WERI-Rb-1 (cell line): ENCODE results near the gene PEAK1.

Experiments used
- DNase-seq: peaks from one replicate; pipeline ENCODE4 v3.0.0-alpha.2; 2020
- H3K27ac ChIP-seq: fragments of 250-450 bp; sonication (Bioruptor Pico); 2 replicates; pipeline ENCODE4 v1.5.1; 2020; ENCODE audit warnings: mild to moderate bottlenecking, moderate library complexity
- H3K27me3 ChIP-seq: fragments of 250-450 bp; sonication (Bioruptor Pico); 2 replicates; pipeline ENCODE4 v1.5.1; 2021; ENCODE audit warnings: mild to moderate bottlenecking, low read depth, moderate library complexity; ENCODE audit not compliant: insufficient read depth, severe bottlenecking
- H3K36me3 ChIP-seq: fragments of 250-450 bp; sonication (Bioruptor Pico); 2 replicates; pipeline ENCODE4 v1.5.1; 2020; ENCODE audit warnings: mild to moderate bottlenecking, moderate library complexity
- H3K4me3 ChIP-seq: 2 replicates; pipeline ENCODE4 v1.5.1; 2011; ENCODE audit warnings: low read depth, mild to moderate bottlenecking, control low read depth, low read length
- H3K9me3 ChIP-seq: fragments of 250-450 bp; sonication (Bioruptor Pico); 2 replicates; pipeline ENCODE4 v1.5.1; 2021; ENCODE audit warnings: mild to moderate bottlenecking, moderate library complexity; ENCODE audit not compliant: severe bottlenecking
- TF ChIP-seq, protein P1 (sequence below): IDR thresholded peaks from 2 replicates; pipeline ENCODE4 v1.5.1; 2011; ENCODE audit warnings: low read depth, mild to moderate bottlenecking, control low read depth, inconsistent platforms, low read length

Gene PEAK1

DNA sequence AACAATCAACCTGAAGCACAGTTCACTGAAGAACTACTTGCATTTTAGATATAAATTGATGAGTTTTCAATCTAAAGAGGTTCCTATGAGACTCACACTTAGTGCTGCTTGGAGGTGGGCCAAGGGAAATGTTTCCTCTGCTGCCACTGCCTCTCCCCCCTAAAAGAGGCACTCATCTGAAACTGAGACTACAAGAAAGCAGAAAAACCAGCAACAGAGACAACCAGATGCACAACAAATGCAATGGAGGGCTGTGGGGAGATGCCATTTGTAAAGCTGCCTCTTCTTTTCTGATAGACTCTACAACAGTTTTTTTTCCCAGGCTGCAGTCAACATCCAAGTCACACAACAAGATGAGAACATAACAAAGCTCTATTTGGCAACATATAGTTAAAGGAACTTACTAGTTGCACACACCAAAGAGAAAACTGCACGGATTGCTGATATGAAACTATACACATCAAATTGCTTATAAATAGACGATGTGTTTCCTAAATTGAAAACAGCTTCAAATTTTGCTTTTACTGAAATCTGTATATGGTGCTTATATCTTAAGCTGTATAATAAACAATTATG, 360.0 kb downstream of the PEAK1 start:
- peaks cover 9% of the 10 kb centered on the region for H3K36me3 ChIP-seq
- no peaks in the 10 kb centered on the region for H3K27me3 ChIP-seq
- TF ChIP-seq, protein P1, sequence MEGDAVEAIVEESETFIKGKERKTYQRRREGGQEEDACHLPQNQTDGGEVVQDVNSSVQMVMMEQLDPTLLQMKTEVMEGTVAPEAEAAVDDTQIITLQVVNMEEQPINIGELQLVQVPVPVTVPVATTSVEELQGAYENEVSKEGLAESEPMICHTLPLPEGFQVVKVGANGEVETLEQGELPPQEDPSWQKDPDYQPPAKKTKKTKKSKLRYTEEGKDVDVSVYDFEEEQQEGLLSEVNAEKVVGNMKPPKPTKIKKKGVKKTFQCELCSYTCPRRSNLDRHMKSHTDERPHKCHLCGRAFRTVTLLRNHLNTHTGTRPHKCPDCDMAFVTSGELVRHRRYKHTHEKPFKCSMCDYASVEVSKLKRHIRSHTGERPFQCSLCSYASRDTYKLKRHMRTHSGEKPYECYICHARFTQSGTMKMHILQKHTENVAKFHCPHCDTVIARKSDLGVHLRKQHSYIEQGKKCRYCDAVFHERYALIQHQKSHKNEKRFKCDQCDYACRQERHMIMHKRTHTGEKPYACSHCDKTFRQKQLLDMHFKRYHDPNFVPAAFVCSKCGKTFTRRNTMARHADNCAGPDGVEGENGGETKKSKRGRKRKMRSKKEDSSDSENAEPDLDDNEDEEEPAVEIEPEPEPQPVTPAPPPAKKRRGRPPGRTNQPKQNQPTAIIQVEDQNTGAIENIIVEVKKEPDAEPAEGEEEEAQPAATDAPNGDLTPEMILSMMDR, result no peak
- H3K9me3 ChIP-seq, result no peaks in the 10 kb centered on the region
- no peak overlapping the region for H3K4me3 ChIP-seq
- H3K27ac ChIP-seq, result no peak overlapping the region
- no peak for DNase-seq

DNA sequence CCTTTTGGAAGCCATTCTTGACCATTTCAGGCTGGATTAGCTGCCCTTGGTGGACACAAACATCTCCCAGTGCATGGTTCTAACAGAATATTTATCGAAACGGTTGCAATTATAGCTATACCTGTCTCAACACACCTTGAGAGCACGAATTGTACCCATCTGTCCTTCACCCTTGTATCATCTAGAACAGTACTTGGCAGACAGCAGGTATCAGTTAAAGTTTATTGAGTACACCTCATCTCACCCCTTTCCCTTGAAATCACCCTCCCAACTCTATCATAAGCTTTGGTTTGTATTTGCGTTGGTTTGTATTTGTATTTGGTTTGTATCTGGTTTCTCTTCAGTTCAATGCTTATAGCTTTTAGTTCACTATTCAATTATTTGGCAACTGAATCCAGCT, 361.4 kb downstream of the PEAK1 start:
- Histone ChIP-seq H3K36me3 (peaks cover 19% of the 10 kb centered on the region), H3K4me3 (no peak overlapping the region), H3K9me3 (no peaks in the 10 kb centered on the region), H3K27me3 (no peaks in the 10 kb centered on the region), H3K27ac (no peak overlapping the region)
- DNase-seq, result no peak
- TF ChIP-seq, protein P1, result no peak

DNA sequence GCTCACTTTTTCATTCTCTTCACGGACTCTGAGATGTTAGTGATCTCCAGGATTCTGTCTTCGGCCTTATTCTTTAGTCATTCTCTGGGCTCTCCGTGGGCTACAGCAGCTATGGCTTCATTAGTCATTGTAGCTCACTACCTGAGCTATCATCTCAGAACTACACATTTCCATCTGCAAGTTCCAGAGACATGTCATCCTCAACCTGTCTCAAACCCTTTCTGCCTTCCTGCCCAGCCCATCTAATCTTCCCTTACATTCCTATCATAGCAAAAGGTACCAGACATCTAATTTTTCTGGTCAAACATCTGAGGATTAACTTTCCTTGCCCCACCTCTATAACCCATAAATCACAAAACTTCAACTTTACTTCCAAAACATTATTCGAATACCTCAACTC, 362.2 kb downstream of the PEAK1 start:
- Histone ChIP-seq H3K27me3 (no peaks in the 10 kb centered on the region), H3K36me3 (peaks cover 23% of the 10 kb centered on the region), H3K4me3 (no peak overlapping the region), H3K9me3 (no peaks in the 10 kb centered on the region), H3K27ac (no peak overlapping the region)
- DNase-seq, result no peak
- TF ChIP-seq, protein P1, result no peak

DNA sequence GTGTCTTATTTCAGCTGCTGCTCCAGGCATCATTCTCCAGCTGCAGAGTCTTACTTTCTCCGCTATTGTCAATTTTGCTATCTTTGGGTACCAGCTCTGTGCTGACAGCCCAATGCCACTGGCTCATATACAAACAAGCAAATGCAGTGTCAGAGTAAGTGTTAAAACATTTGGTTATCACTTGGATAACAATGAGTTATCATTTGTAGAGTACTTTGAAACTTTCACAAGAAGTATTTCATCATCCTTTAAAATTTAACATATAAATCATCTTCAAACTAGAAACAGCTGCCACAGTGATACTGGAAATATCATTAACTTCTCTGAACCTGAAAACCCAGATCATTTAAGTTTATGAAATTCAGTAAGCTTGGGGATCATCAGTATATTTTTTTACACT, 362.8 kb downstream of the PEAK1 start:
- peaks cover 29% of the 10 kb centered on the region for H3K36me3 ChIP-seq
- TF ChIP-seq, protein P1, result no peak
- H3K27ac ChIP-seq, result no peak overlapping the region
- H3K4me3 ChIP-seq, result no peak overlapping the region
- no peak for DNase-seq
- H3K9me3 ChIP-seq, result no peaks in the 10 kb centered on the region
- H3K27me3 ChIP-seq, result no peaks in the 10 kb centered on the region

DNA sequence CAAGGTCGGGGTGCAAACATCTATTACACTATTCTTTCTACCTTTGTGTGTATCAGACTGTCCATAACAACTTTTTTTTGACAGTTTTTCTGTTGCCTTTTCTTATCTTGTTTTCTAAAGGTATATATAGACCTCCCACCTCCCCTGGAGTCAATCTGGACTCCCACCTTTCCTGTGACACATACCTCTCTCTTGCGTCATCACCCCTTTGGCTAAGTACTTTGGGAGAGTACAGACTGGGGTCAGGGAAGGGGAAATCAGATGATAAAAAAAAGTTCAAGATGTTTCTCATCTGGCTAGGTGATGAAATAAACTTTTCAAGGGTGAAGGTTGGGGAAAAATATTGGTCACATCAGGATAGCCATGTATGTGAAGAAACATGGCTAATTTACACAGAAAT, 366.2 kb downstream of the PEAK1 start:
- H3K27me3 ChIP-seq, result no peaks in the 10 kb centered on the region
- TF ChIP-seq, protein P1, result no peak
- H3K36me3 ChIP-seq, result peaks cover 53% of the 10 kb centered on the region

DNA sequence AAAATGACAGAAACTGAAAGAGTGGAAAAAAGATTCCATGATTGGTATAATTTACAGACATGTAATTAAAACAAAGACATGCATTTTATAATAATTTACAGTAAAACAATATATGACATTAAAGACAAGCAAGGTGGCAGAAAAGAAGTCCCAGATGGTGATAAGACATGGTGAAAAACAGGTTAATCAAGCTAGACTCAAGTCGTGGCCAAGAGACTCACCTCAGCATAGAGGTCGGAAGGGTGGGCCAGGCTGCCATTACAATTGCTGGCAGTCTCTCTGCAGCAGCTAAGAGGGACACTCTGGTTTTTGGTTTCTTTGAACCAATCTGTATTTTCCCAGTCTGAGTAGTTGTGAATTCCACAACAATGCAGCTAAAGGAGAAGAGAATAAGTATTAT, 367.3 kb downstream of the PEAK1 start:
- H3K27me3 ChIP-seq, result no peaks in the 10 kb centered on the region
- no peak overlapping the region for H3K4me3 ChIP-seq
- H3K36me3 ChIP-seq, result peaks cover 63% of the 10 kb centered on the region
- no peak overlapping the region for H3K27ac ChIP-seq
- TF ChIP-seq, protein P1, result no peak
- DNase-seq, result no peak
- no peaks in the 10 kb centered on the region for H3K9me3 ChIP-seq

More for the DNA sequence above, 366.2 kb downstream of the PEAK1 start:
- Histone ChIP-seq H3K9me3 (no peaks in the 10 kb centered on the region), H3K4me3 (no peak overlapping the region), H3K27ac (no peak overlapping the region)
- DNase-seq, result no peak
